Activated CD4-positive, alpha-beta T cell treated with anti-CD3 and anti-CD28 coated beads, Interleukin-2, amount 50 U/mL, for 16 hours (primary cell): Measurements from ENCODE around the gene TLE2.
A peak's percentile ranks its signal among the peaks of the same experiment; 100 is the strongest.
"Not testable (repeated sequence)": the region's sequence is repeated elsewhere in the genome, so short reads cannot be mapped to it uniquely, and the experiment has no call there.

Experiments
- DNase-seq: peaks from one replicate; pipeline ENCODE4 v3.0.0-alpha.2; 2020

Gene TLE2

GRCh38 chr19:3055741-3056416, 26.8 kb upstream of the TLE2 start:
- DNase-seq: no peak

- DNase-seq: no peak
Measured at GRCh38 chr19:3054972-3055740, 26.1 kb upstream of the TLE2 start.

- no peak for DNase-seq
Measured at GRCh38 chr19:3054265-3054971, 25.3 kb upstream of the TLE2 start.

- DNase-seq: no peak
Measured at GRCh38 chr19:3053780-3054179, 24.7 kb upstream of the TLE2 start.

- no peak for DNase-seq
Measured at GRCh38 chr19:3053218-3053621, 24.1 kb upstream of the TLE2 start.

- DNase-seq: not testable (repeated sequence)
Measured at GRCh38 chr19:3050016-3050415, 20.9 kb upstream of the TLE2 start.

GRCh38 chr19:3049089-3049488, 20.0 kb upstream of the TLE2 start:
- no peak for DNase-seq

GRCh38 chr19:3048190-3048533, 19.1 kb upstream of the TLE2 start:
- DNase-seq: no peak

- peak; percentile 37 for DNase-seq
Measured at GRCh38 chr19:3047496-3048189, 18.6 kb upstream of the TLE2 start.

- DNase-seq: no peak
Measured at GRCh38 chr19:3046698-3047495, 17.8 kb upstream of the TLE2 start.

GRCh38 chr19:3045885-3046697, 17.0 kb upstream of the TLE2 start:
- no peak for DNase-seq

- no peak for DNase-seq
Measured at GRCh38 chr19:3045191-3045590, 16.1 kb upstream of the TLE2 start.

- DNase-seq: no peak
Measured at GRCh38 chr19:3042621-3043267, 13.7 kb upstream of the TLE2 start.

GRCh38 chr19:3041761-3042620, 12.9 kb upstream of the TLE2 start:
- no peak for DNase-seq

- DNase-seq: no peak
Measured at GRCh38 chr19:3041327-3041726, 12.2 kb upstream of the TLE2 start.

- DNase-seq: no peak
Measured at GRCh38 chr19:3039641-3040077, 10.6 kb upstream of the TLE2 start.

- DNase-seq: no peak
Measured at GRCh38 chr19:3039125-3039524, 10.0 kb upstream of the TLE2 start.

GRCh38 chr19:3038214-3038613, 9.1 kb upstream of the TLE2 start:
- DNase-seq: no peak

- not testable (repeated sequence) for DNase-seq
Measured at GRCh38 chr19:3036977-3037544, 8.0 kb upstream of the TLE2 start.
